ACHN (cell line): ENCODE data around the gene AKT1.
"Not testable (repeated sequence)": the region's sequence is repeated elsewhere in the genome, so short reads cannot be mapped to it uniquely, and the experiment has no call there.

Experiments
- DNase-seq: peaks from one replicate; pipeline ENCODE4 v3.0.0-alpha.2; 2015
- in situ Hi-C: cut with HindIII; loops from 2 replicates; pipeline ENCODE4 v1.10.0; 2017; ENCODE audit warnings: low sequenced_read_pairs, low pct_ligation_motif_present, low pct_unique_long_range_greater_than_20kb

AKT1 gene

GRCh38 chr14:104751539-104752422 is 43.8 kb downstream of the AKT1 start:
- in situ Hi-C loops: loop anchor here (10.0 kb wide), 1 partner anchor 73 kb away; no protein-coding TSS in a partner anchor
- no peak for DNase-seq

- in situ Hi-C loops: loop anchor here (10.0 kb wide), 1 partner anchor 74 kb away; no protein-coding TSS in a partner anchor
- DNase-seq: not testable (repeated sequence)
Measured at GRCh38 chr14:104750753-104751057, 44.8 kb downstream of the AKT1 start.

DNA sequence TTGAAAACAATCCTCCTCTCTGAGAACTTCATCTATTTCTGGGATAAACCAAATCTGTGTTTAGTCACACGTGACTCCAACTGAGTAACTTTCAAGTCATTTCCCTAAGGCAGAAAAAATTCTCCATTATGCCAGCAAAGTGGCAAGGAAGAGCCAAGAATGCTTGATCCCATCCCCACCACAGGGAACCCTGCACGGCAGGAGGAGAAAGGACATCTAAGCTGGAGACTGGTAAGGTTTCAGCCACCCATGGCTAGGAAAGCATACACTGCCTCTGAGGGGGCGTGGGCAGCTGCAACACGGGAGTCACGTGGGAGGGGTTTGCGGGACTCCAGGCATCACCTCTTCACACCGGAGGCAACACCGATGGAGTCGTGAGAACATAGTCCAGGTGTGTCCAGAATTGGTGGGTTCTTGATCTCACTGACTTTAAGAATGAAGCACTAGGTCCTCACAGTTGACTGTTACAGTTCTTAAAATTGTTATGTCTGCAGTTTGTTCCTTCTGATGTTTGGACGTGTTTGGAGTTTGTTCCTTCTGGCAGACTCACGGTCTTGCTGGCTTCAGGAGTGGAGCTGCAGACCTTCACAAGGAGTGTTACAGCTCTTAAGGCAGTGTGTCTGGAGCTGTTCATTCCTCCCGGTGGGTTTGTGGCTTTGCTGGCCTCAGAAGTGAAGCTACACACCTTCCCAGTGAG is 45.3 kb downstream of the AKT1 start:
- in situ Hi-C loops: loop anchor here (10.0 kb wide), 1 partner anchor 75 kb away; no protein-coding TSS in a partner anchor
- no peak for DNase-seq

DNA sequence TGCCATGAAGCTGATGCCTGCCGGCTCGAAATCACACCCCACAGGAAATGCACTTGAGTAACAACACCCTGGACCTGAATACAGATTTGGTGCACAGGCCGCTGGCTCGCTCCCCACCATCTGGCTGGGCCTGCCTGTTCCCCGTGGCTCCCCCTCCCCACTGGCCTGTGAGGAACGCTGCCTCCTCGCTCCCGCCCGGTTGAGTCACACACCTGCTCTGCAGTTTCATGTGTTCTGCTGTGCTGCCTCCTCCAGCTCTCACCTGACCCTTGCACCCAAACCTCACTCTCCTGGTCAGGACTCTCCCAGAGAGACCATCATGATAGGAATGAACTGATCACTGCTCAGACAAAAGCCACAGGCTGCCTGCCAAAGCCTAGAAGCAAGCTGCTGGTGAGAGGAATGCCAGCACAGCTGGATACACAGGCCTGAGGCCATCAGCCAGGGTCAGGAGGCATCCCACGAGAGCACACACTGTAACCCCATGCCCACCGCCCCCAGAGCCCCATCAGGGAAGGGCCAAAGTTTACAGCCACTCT is 46.4 kb downstream of the AKT1 start:
- DNase-seq: no peak

DNA sequence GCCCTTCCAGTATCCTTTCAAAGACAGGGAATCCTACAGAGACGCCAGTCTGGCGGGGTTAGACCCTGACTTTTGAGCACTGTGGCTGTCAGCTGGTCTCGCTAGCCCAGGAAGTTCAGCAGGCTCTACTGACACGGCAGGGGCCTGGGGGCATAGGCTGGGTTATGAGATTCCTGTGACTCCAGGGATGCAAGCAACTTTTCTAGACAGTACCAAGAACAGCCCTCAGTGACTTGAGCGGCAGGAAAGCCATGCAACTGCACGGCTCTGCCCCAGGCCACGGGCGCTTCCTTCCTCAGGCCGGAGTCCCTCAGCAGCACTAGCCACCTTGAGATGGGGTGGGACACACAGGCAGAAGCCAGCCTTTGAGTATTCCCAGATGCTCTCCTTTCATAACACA is 47.7 kb downstream of the AKT1 start:
- no peak for DNase-seq
- in situ Hi-C loops: no loop called here

More for the DNA sequence above, 46.4 kb downstream of the AKT1 start:
- in situ Hi-C loops: no loop called here

DNA sequence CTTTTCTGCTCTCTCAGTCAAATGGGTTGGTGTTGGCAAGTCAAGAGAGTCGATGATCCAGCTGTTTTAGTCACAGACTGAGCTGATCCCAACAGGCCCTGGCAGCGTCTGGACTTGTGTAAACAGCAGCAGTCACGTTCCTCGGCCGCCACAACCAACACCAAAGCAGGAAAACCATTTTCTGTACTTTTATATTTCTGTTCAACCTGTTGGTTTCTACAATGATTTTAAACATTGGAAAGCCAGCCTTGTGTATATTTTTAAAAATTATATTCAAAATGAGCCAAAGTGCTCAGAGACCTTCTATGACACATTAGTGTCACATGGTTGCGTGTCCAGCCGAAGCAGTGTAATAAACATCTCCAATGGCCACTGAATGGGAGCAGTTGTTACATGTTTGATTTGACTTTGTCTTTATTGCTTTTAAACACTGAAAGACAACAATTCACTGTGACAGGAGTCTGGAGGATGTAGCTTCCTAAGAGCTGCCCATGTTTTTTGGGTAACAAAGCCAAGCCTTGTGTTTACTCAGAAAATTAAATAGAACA is 48.5 kb downstream of the AKT1 start:
- in situ Hi-C loops: no loop called here
- DNase-seq: no peak

DNA sequence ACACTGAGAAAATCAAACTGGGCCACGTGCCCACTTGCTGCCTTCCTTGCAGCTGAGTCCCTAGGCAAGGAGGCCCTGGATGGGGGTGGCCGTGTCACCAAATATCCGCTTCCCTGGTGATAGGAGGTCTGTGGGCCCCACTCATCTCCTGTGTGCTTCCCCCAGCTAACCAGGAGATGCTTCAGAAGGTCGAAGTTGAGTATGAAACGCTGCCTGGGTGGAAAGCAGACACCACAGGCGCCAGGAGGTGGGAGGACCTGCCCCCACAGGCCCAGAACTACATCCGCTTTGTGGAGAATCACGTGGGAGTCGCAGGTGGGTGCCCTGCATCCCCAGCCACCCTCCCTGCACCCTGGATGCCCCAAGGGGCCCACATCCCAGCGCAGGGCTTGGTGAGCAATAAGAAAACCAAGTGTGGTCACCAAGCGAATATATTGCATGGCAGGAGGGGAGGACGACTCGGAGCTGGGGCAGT is 49.4 kb downstream of the AKT1 start:
- in situ Hi-C loops: no loop called here
- DNase-seq: no peak

- DNase-seq: no peak
- in situ Hi-C loops: no loop called here
Measured at GRCh38 chr14:104745431-104745830, 50.1 kb downstream of the AKT1 start.

DNA sequence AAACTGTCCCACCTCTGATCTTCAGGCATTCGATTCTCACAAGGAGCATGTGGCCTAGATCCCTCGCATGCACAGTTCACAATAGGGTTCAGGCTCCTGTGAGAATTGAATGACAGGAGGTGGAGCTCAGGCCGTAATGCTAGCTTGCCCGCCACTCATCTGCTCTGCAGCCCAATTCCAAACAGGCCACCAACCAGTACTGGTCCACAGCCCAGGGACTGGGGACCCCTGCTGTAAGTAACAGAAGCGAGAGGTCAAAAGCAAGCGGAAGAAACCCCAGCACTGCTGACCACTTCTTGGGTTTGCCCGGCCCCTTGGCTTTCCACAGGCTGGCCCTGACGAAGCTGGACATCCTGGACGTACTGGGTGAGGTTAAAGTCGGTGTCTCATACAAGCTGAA is 51.1 kb downstream of the AKT1 start:
- in situ Hi-C loops: no loop called here
- DNase-seq: no peak

- DNase-seq: no peak
Measured at GRCh38 chr14:104743461-104744380, 51.8 kb downstream of the AKT1 start.

GRCh38 chr14:104742586-104743455 is 52.7 kb downstream of the AKT1 start:
- DNase-seq: no peak
- in situ Hi-C loops: no loop called here

More at GRCh38 chr14:104743461-104744380, 51.8 kb downstream of the AKT1 start:
- in situ Hi-C loops: no loop called here

DNA sequence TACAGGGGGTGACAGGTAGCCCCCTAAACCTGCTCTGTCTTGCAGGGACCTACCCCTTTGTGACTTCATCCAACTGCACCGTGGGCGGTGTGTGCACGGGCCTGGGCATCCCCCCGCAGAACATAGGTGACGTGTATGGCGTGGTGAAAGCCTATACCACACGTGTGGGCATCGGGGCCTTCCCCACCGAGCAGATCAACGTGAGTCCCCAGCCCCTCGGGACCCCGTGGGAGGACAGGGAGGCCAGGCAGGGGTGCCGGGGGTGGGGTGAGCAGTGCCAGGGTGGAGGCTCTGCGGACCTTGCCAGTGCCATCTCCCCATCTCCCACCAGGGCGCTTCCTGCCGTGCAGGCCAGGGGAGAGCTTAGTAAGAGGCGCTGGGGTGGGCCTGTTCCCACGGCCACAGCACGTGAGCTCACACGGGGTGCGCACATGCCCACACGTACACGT is 53.7 kb downstream of the AKT1 start:
- DNase-seq: no peak
- in situ Hi-C loops: no loop called here

GRCh38 chr14:104741108-104741802 is 54.3 kb downstream of the AKT1 start:
- DNase-seq: no peak
- in situ Hi-C loops: no loop called here

- no peak for DNase-seq
- in situ Hi-C loops: no loop called here
Measured at GRCh38 chr14:104739546-104740516, 55.7 kb downstream of the AKT1 start.

DNA sequence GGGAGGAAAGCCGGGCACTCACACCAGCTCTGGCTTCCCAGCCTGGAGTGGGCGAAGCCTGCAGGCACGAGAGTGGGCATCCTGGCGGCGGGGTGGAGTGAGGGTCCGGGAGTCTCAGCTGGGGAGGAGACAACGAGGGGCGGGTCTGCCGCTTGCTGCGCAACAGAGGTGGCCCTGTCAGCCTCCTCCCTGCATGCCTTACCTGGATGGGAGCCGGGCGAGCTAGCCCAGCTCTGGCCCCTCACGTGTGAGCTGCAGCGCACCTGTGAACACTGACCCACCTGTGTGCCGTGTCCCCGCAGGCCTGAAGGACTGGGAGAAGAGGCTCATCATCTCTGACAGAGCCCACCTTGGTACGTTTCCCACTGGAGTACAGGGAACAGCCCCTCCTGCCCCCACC is 56.5 kb downstream of the AKT1 start:
- in situ Hi-C loops: no loop called here

More for the DNA sequence above, 56.5 kb downstream of the AKT1 start:
- DNase-seq: no peak
